Endothelial cell of umbilical vein (primary cell): ENCODE measurements around the gene PTPN14. TPM values are rescaled to one million over a fixed set of nuclear protein-coding genes. Genes with fewer than 3 reads are reported as not detected.

Source experiments
- BruUV-seq: library from RNA; stranded (reverse); fragments of 400-500 nt; replicated peaks from 2 replicates; lab custom pipeline; 2021; lab: Mats Ljungman, UMichigan
- CTCF ChIA-PET: fragments of 300-600, 350-600 bp; sonication (Branson Sonifier 250); formaldehyde crosslinking; loops from one replicate; lab custom pipeline; 2021; ENCODE audit warnings: antibody characterized with exemption, inconsistent platforms; lab: Charles Lee
- POLR2A ChIA-PET: fragments of 300-600, 350-600 bp; sonication (Branson Sonifier 250); formaldehyde crosslinking; loops from one replicate; lab custom pipeline; 2021; ENCODE audit warnings: antibody characterized with exemption, inconsistent platforms; lab: Charles Lee
- DNase-seq: peaks from one replicate; pipeline ENCODE4 v3.0.0-alpha.2; 2011; ENCODE audit warnings: low read depth, low spot score
- FAIRE-seq: peaks from 2 replicates; lab custom pipeline; 2011; peaks lifted over from hg19 to GRCh38; lab: Jason Lieb, UNC
- H2AFZ ChIP-seq: 2 replicates; pipeline ENCODE4 v1.6.0; 2012; ENCODE audit warnings: low read depth, low read length, control low read depth, inconsistent platforms
- H3K27ac ChIP-seq: 2 replicates; pipeline ENCODE4 v1.5.1; 2011; ENCODE audit warnings: low read depth, mild to moderate bottlenecking, control low read depth, low read length, moderate library complexity; ENCODE audit not compliant: insufficient read depth
- H3K27me3 ChIP-seq, 2 experiments: 2 replicates each; pipeline versions ENCODE4 v1.6.0 to v1.6.1; 2011; ENCODE audit warnings: low read length in 2 of 2, mixed read lengths in 1 of 2; ENCODE audit not compliant: control insufficient read depth in 2 of 2, insufficient read depth in 2 of 2
- H3K36me3 ChIP-seq, 2 experiments: 2 replicates in 1 of 2; 3 replicates in 1 of 2; pipeline ENCODE4 v1.5.1; 2011; ENCODE audit warnings: low read length in 2 of 2, mild to moderate bottlenecking in 1 of 2, moderate library complexity in 1 of 2; ENCODE audit not compliant: control insufficient read depth in 2 of 2, insufficient read depth in 2 of 2; ENCODE audit errors: extremely low read depth in 1 of 2
- H3K4me1 ChIP-seq: 3 replicates; pipeline ENCODE4 v1.5.1; 2011; ENCODE audit warnings: mild to moderate bottlenecking, low read length; ENCODE audit not compliant: control insufficient read depth, insufficient read depth; ENCODE audit errors: extremely low read depth
- H3K4me2 ChIP-seq: 2 replicates; pipeline ENCODE4 v1.6.1; 2011; ENCODE audit warnings: low read length, control low read depth, mixed read lengths; ENCODE audit not compliant: insufficient read depth
- H3K4me3 ChIP-seq, 3 experiments: fragments of 200-600 bp in 1 of 3; sonication (generic), shearing (Covaris generic) in 1 of 3; replicated peaks in 1 of 3; 2 replicates each; pipeline ENCODE4 v1.5.1; 2011 to 2016; ENCODE audit warnings: control low read depth in 3 of 3, low read length in 3 of 3, mild to moderate bottlenecking in 2 of 3, inconsistent platforms in 1 of 3, low read depth in 1 of 3, moderate library complexity in 1 of 3; ENCODE audit not compliant: insufficient read depth in 1 of 3
- H3K79me2 ChIP-seq: 2 replicates; pipeline ENCODE4 v1.6.0; 2012; ENCODE audit warnings: low read length, inconsistent platforms; ENCODE audit not compliant: control insufficient read depth, insufficient read depth
- H3K9ac ChIP-seq: replicated peaks from 2 replicates; pipeline ENCODE3; 2011; ENCODE audit warnings: low read length, control low read depth; ENCODE audit not compliant: insufficient read depth; ENCODE audit errors: extremely low read depth
- H3K9me1 ChIP-seq: replicated peaks from 3 replicates; pipeline ENCODE4 v1.6.0; 2011; ENCODE audit warnings: mild to moderate bottlenecking, low read length; ENCODE audit not compliant: control insufficient read depth, insufficient read depth; ENCODE audit errors: extremely low read depth
- H3K9me3 ChIP-seq: replicated peaks from 2 replicates; pipeline ENCODE4 v1.5.1; 2012; ENCODE audit warnings: low read length, inconsistent platforms; ENCODE audit not compliant: control insufficient read depth, insufficient read depth
- H4K20me1 ChIP-seq: replicated peaks from 2 replicates; pipeline ENCODE3; 2011; ENCODE audit warnings: mild to moderate bottlenecking, low read length; ENCODE audit not compliant: control insufficient read depth, insufficient read depth; ENCODE audit errors: extremely low read depth
- CTCF ChIP-seq, 2 donors: IDR thresholded peaks; 1 replicate in 1 of 2; 2 replicates in 1 of 2; pipeline ENCODE4 v1.5.1; 2011; ENCODE audit warnings: low read length in 2 of 2, mild to moderate bottlenecking in 2 of 2, moderate library complexity in 2 of 2, control low read depth in 1 of 2, inconsistent platforms in 1 of 2, low read depth in 1 of 2; ENCODE audit not compliant: insufficient read depth in 1 of 2; ENCODE audit errors: extremely low read depth in 1 of 2
- EZH2 ChIP-seq: IDR thresholded peaks from 2 replicates; pipeline ENCODE4 v1.6.1; 2012; ENCODE audit warnings: borderline replicate concordance, low read depth, mild to moderate bottlenecking, moderate library complexity, low read length, inconsistent platforms; ENCODE audit not compliant: severe bottlenecking
- FOS ChIP-seq: IDR thresholded peaks from 2 replicates; pipeline ENCODE4 v1.6.1; 2011; ENCODE audit warnings: mild to moderate bottlenecking, low read length, moderate library complexity, borderline replicate concordance; ENCODE audit not compliant: insufficient read depth
- GATA2 ChIP-seq: IDR thresholded peaks from 2 replicates; pipeline ENCODE4 v1.7.0; 2011; ENCODE audit warnings: low read depth, mild to moderate bottlenecking, moderate library complexity, mixed read lengths, low read length; ENCODE audit not compliant: insufficient read length, insufficient read depth
- JUN ChIP-seq: IDR thresholded peaks from 2 replicates; pipeline ENCODE4 v1.6.1; 2011; ENCODE audit warnings: borderline replicate concordance, low read depth; ENCODE audit not compliant: insufficient read length, insufficient read depth
- MAX ChIP-seq: IDR thresholded peaks from 2 replicates; pipeline ENCODE4 v1.6.1; 2011; ENCODE audit not compliant: insufficient read depth, insufficient read length
- MYC ChIP-seq: IDR thresholded peaks from one replicate; pipeline ENCODE4 v1.6.1; 2011; ENCODE audit warnings: mild to moderate bottlenecking, low read depth, low read length
- POLR2A ChIP-seq: IDR thresholded peaks from 2 replicates; pipeline ENCODE4 v1.6.1; 2012; ENCODE audit warnings: low read depth, mild to moderate bottlenecking, control low read depth, low read length
- POLR2AphosphoS5 ChIP-seq: IDR thresholded peaks from 2 replicates; pipeline ENCODE4 v1.6.1; 2012; ENCODE audit warnings: low read depth, mild to moderate bottlenecking, control low read depth, low read length, moderate library complexity; ENCODE audit not compliant: insufficient read depth
- dilution Hi-C: fragments of 300-500 bp; cut with MboI; formaldehyde crosslinking; loops from one replicate; pipeline ENCODE4 v1.15.0; 2019; ENCODE audit warnings: low sequenced_read_pairs; ENCODE audit not compliant: extremely low pct_ligation_motif_present
- intact Hi-C: fragments of 100-400 bp; cut with micrococcal nuclease; formaldehyde crosslinking; loops from one replicate; pipeline ENCODE4 v1.10.0; 2022
- polyA plus RNA-seq, 4 experiments: library from polyadenylated mRNA; depleted of rRNA in 3 of 4; stranded (reverse) in 3 of 4; unstranded in 1 of 4; fragments of >200 nt; gene quantifications; 2 replicates each; pipeline versions ENCODE4 v1.2.1 to v1.2.3, GENCODE V29; 2011 to 2012; ENCODE audit warnings: missing spikeins in 1 of 4
- total RNA-seq: library from RNA; stranded (reverse); gene quantifications from 2 replicates; pipeline ENCODE4 v1.2.3, GENCODE V29; 2021

The PTPN14 gene
- total and polyA plus RNA-seq, 2 donors (not counting 3 experiments of a cell fraction or from before 2014, with no cell fraction given) = 18.5 to 93.0 TPM

- CTCF ChIA-PET = interaction anchor here (1.0 to 1.7 kb wide), 2 partner anchors 10 to 13 kb away, joined by 3 to 4 read pairs; no protein-coding TSS in a partner anchor
- TF ChIP-seq MAX (no peak), JUN (no peak), FOS (no peak), GATA2 (no peak), CTCF (IDR thresholded peaks at IDR 0.05; ENCODE audit: extremely low read depth in 1 of 2, insufficient read depth in 1 of 2, low read depth in 1 of 2, low read length in 2 of 2) (no peak), POLR2A (no peak), MYC (no peak), POLR2AphosphoS5 (no peak), EZH2 (no peak)
- FAIRE-seq (no peak), DNase-seq (no peak)
- Histone ChIP-seq H3K79me2 (peaks cover 74% of the 10 kb centered on the region), H3K9me1 (no peaks in the 10 kb centered on the region), H3K4me2 (no peak overlapping the region), H3K36me3 (peaks cover 0 to 2% of the 10 kb centered on the region in 2 experiments), H3K9ac (no peak overlapping the region), H2AFZ (no peak overlapping the region), H4K20me1 (peaks cover 2% of the 10 kb centered on the region), H3K27ac (no peak overlapping the region), H3K4me3 (no peak overlapping the region), H3K27me3 (no peaks in the 10 kb centered on the region), H3K4me1 (peaks cover 11% of the 10 kb centered on the region), H3K9me3 (no peaks in the 10 kb centered on the region)
- dilution Hi-C loops = no loop called here
- intact Hi-C loops = no loop called here
- no TSS peak for BruUV-seq
- POLR2A ChIA-PET = no interaction called here
Observed at GRCh38 chr1:214463596-214463995, 87.8 kb downstream of the PTPN14 start.
